HepG2 (cell line): Measurements from ENCODE around the gene WASHC2C.
"Not testable (repeated sequence)": the region's sequence is repeated elsewhere in the genome, so short reads cannot be mapped to it uniquely, and the experiment has no call there.

Experiments used
- ATF5 ChIP-seq: sonication (generic); formaldehyde crosslinking; IDR thresholded peaks from 2 replicates; pipeline ENCODE4 v1.4.0; 2020; ENCODE audit warnings: mild to moderate bottlenecking, low read depth, missing genetic modification reagents
- MED1 ChIP-seq: sonication (generic); formaldehyde crosslinking; IDR thresholded peaks from 2 replicates; pipeline ENCODE4 v1.4.0; 2020; ENCODE audit warnings: missing genetic modification reagents
- MTA1 ChIP-seq: sonication (generic); formaldehyde crosslinking; IDR thresholded peaks from 2 replicates; pipeline ENCODE4 v1.4.0; 2020; ENCODE audit warnings: missing genetic modification reagents, mild to moderate bottlenecking, borderline replicate concordance
- POLR2AphosphoS5 ChIP-seq: IDR thresholded peaks from 2 replicates; pipeline ENCODE4 v1.6.1; 2012; ENCODE audit warnings: low read depth, low read length
- RAD51 ChIP-seq: fragments of 450-650 bp; IDR thresholded peaks from 2 replicates; pipeline ENCODE4 v1.6.1; 2016; ENCODE audit warnings: borderline replicate concordance
- STAT6 ChIP-seq: sonication (generic); formaldehyde crosslinking; IDR thresholded peaks from 2 replicates; pipeline ENCODE4 v1.4.0; 2020; ENCODE audit warnings: missing genetic modification reagents, mild to moderate bottlenecking, borderline replicate concordance
- ZFP1 ChIP-seq: IDR thresholded peaks from 2 replicates; pipeline ENCODE4 v1.6.1; 2016
- ZNF782 ChIP-seq: sonication (generic); formaldehyde crosslinking; IDR thresholded peaks from 2 replicates; pipeline ENCODE4 v1.4.0; 2020; ENCODE audit warnings: missing genetic modification reagents, mild to moderate bottlenecking, borderline replicate concordance
- ZNF891 ChIP-seq: sonication (generic); formaldehyde crosslinking; IDR thresholded peaks from 2 replicates; pipeline ENCODE4 v1.5.0; 2020; ENCODE audit warnings: mild to moderate bottlenecking, missing genetic modification reagents
- TF ChIP-seq, protein P1 (sequence below): sonication (generic); formaldehyde crosslinking; IDR thresholded peaks from 2 replicates; pipeline ENCODE4 v1.5.0; 2020; ENCODE audit warnings: mild to moderate bottlenecking, missing genetic modification reagents, moderate library complexity

- TF ChIP-seq ZNF891 (CRISPR knock-in tag); ZFP1; RAD51; ZNF782 (CRISPR knock-in tag); POLR2AphosphoS5; MED1 (CRISPR knock-in tag); ATF5 (CRISPR knock-in tag); MTA1; STAT6 (CRISPR knock-in tag): not testable (repeated sequence)
- TF ChIP-seq, protein P1, sequence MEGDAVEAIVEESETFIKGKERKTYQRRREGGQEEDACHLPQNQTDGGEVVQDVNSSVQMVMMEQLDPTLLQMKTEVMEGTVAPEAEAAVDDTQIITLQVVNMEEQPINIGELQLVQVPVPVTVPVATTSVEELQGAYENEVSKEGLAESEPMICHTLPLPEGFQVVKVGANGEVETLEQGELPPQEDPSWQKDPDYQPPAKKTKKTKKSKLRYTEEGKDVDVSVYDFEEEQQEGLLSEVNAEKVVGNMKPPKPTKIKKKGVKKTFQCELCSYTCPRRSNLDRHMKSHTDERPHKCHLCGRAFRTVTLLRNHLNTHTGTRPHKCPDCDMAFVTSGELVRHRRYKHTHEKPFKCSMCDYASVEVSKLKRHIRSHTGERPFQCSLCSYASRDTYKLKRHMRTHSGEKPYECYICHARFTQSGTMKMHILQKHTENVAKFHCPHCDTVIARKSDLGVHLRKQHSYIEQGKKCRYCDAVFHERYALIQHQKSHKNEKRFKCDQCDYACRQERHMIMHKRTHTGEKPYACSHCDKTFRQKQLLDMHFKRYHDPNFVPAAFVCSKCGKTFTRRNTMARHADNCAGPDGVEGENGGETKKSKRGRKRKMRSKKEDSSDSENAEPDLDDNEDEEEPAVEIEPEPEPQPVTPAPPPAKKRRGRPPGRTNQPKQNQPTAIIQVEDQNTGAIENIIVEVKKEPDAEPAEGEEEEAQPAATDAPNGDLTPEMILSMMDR (CRISPR knock-in tag), result not testable (repeated sequence)
Observed at GRCh38 chr10:45727421-45727965, 427 bp downstream of the WASHC2C start.
